Inflammatory macrophage treated with lipopolysaccharide for 1 hour (primary cell): Measurements from ENCODE around the gene SMARCD1.
A peak's percentile ranks its signal among the peaks of the same experiment; 100 is the strongest.
"Not testable (repeated sequence)": the region's sequence is repeated elsewhere in the genome, so short reads cannot be mapped to it uniquely, and the experiment has no call there.

Experiments
- DNase-seq, 2 donors: peaks; one replicate each; pipeline ENCODE4 v3.0.0-alpha.2; 2020 to 2022

Gene SMARCD1

GRCh38 chr12:50078281-50078680 is 6.9 kb upstream of the SMARCD1 start:
- no peak for DNase-seq

GRCh38 chr12:50079771-50080170 is 5.4 kb upstream of the SMARCD1 start:
- no peak for DNase-seq

- DNase-seq = no peak
Measured at GRCh38 chr12:50081096-50081808, 3.9 kb upstream of the SMARCD1 start.

- no peak for DNase-seq
Measured at GRCh38 chr12:50082644-50083043, 2.5 kb upstream of the SMARCD1 start.

GRCh38 chr12:50083301-50083700 is 1.8 kb upstream of the SMARCD1 start:
- DNase-seq = no peak

GRCh38 chr12:50084409-50084774 is 750 bp upstream of the SMARCD1 start:
- DNase-seq = not testable (repeated sequence)

- no peak for DNase-seq
Measured at GRCh38 chr12:50085615-50086072, 502 bp downstream of the SMARCD1 start.

- DNase-seq = no peak
Measured at GRCh38 chr12:50086148-50086547, 1.0 kb downstream of the SMARCD1 start.

- DNase-seq = no peak
Measured at GRCh38 chr12:50087151-50087550, 2.0 kb downstream of the SMARCD1 start.

- DNase-seq = no peak
Measured at GRCh38 chr12:50087995-50088394, 2.9 kb downstream of the SMARCD1 start.

GRCh38 chr12:50088577-50089335 is 3.6 kb downstream of the SMARCD1 start:
- DNase-seq = peak in 1 of 2 donors; percentile 69

GRCh38 chr12:50089730-50090129 is 4.6 kb downstream of the SMARCD1 start:
- DNase-seq = no peak

GRCh38 chr12:50090391-50090790 is 5.2 kb downstream of the SMARCD1 start:
- DNase-seq = no peak

- no peak for DNase-seq
Measured at GRCh38 chr12:50097952-50098351, 12.8 kb downstream of the SMARCD1 start.

GRCh38 chr12:50099302-50100008 is 14.3 kb downstream of the SMARCD1 start:
- no peak for DNase-seq

- no peak for DNase-seq
Measured at GRCh38 chr12:50100561-50100960, 15.4 kb downstream of the SMARCD1 start.

- peak; percentile 28 to 35 for DNase-seq
Measured at GRCh38 chr12:50101663-50102062, 16.5 kb downstream of the SMARCD1 start.

- no peak for DNase-seq
Measured at GRCh38 chr12:50102131-50102531, 17.0 kb downstream of the SMARCD1 start.

GRCh38 chr12:50102646-50103309 is 17.6 kb downstream of the SMARCD1 start:
- DNase-seq = peak; percentile 16 to 81

- DNase-seq = no peak
Measured at GRCh38 chr12:50103351-50103750, 18.2 kb downstream of the SMARCD1 start.

- DNase-seq = peak; percentile 22 to 43
Measured at GRCh38 chr12:50103767-50104321, 18.7 kb downstream of the SMARCD1 start, which contains the start of gene GPD1. Gene GPD1 (plus strand): TSS chr12:50104008. CDS start chr12:50104051, 43 bp downstream.
